ENCODE results near the gene FAM13A. TPM values are rescaled to one million over a fixed set of nuclear protein-coding genes. Genes with fewer than 3 reads are reported as not detected.

Gene FAM13A
- total RNA-seq, 1 donor from 2014 or later: 39.1 TPM

GRCh38 chr4:89039730-89040338 lies 17.2 kb downstream of the FAM13A start:
- DNase-seq (no peak), ATAC-seq (no peak)
- Histone ChIP-seq H3K4me1 (no peaks in the 10 kb centered on the region), H3K36me3 (no peaks in the 10 kb centered on the region), H3K27ac (no peak overlapping the region), H3K9me3 (peaks cover 5% of the 10 kb centered on the region), H3K4me3 (no peak overlapping the region), H3K27me3 (ENCODE audit: low read depth) (no peaks in the 10 kb centered on the region)
- no peak for TF ChIP-seq CTCF (IDR thresholded peaks at IDR 0.05)
- intact Hi-C loops (cut with DNase I): no loop called here

DNA sequence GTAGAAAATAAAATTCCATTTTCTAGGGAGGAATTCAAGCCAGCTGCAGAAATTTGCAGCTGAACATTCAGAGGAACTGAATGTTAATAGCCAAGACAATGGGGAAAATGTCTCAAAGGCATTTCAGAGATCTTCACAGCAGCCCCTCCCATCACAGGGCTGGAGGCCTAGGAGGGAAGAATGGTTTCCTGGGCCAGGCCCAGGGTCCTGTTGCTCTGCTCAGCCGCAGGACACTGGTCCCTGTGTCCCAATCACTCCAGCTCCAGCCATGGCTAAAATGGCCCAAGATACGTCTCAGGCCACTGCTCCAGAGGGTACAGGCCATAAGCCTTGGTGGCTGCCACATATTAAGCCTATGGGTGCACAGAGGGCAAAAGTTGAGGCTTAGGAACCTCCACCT lies 20.4 kb downstream of the FAM13A start:
- Histone ChIP-seq H3K27me3 (ENCODE audit: low read depth) (no peaks in the 10 kb centered on the region), H3K4me1 (no peaks in the 10 kb centered on the region), H3K4me3 (no peak overlapping the region), H3K36me3 (no peaks in the 10 kb centered on the region), H3K9me3 (peaks cover 5% of the 10 kb centered on the region), H3K27ac (no peak overlapping the region)
- intact Hi-C loops (cut with DNase I): no loop called here
- no peak for TF ChIP-seq CTCF (IDR thresholded peaks at IDR 0.05)
- DNase-seq: no peak
- ATAC-seq: no peak

GRCh38 chr4:89031272-89031671 lies 25.7 kb downstream of the FAM13A start:
- Histone ChIP-seq H3K9me3 (peaks cover under 1% of the 10 kb centered on the region), H3K27me3 (ENCODE audit: low read depth) (no peaks in the 10 kb centered on the region), H3K4me3 (no peak overlapping the region), H3K27ac (no peak overlapping the region), H3K4me1 (no peaks in the 10 kb centered on the region), H3K36me3 (no peaks in the 10 kb centered on the region)
- no peak for DNase-seq
- intact Hi-C loops (cut with DNase I): no loop called here
- TF ChIP-seq CTCF (IDR thresholded peaks at IDR 0.05): no peak
- no peak for ATAC-seq

- intact Hi-C loops (cut with DNase I): no loop called here
- Histone ChIP-seq H3K36me3 (no peaks in the 10 kb centered on the region), H3K9me3 (no peaks in the 10 kb centered on the region), H3K27me3 (ENCODE audit: low read depth) (no peaks in the 10 kb centered on the region), H3K4me3 (no peak overlapping the region), H3K27ac (no peak overlapping the region), H3K4me1 (no peaks in the 10 kb centered on the region)
- DNase-seq: no peak
- TF ChIP-seq CTCF (IDR thresholded peaks at IDR 0.05): no peak
- no peak for ATAC-seq
Observed at GRCh38 chr4:89029591-89029990, 27.4 kb downstream of the FAM13A start.

DNA sequence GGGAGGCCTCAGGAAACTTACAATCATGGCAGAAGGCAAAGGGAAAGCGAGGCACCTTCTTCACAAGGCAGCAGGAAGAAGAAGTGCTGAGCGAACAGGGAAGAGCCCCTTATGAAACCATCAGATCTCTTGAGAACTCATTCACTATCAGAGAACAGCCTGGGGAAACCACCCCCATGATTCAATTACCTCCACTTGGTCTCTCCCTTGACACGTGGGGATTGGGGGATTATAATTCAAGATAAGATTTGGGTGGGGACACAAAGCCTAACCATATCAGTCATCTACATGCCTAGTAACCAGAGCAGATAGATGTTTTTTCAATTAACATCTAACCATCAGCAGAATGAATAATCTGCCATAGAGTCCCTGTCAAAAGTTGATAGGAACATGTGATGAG lies 30.4 kb downstream of the FAM13A start:
- H3K4me1 ChIP-seq: no peaks in the 10 kb centered on the region
- no peaks in the 10 kb centered on the region for H3K27me3 ChIP-seq (ENCODE audit: low read depth)
- TF ChIP-seq CTCF (IDR thresholded peaks at IDR 0.05): no peak
- no peak overlapping the region for H3K4me3 ChIP-seq
- H3K9me3 ChIP-seq: no peaks in the 10 kb centered on the region
- no peak for DNase-seq
- H3K36me3 ChIP-seq: no peaks in the 10 kb centered on the region
- H3K27ac ChIP-seq: no peak overlapping the region
- intact Hi-C loops (cut with DNase I): no loop called here
- ATAC-seq: no peak

All from lower lobe of right lung (tissue), 2 donors.